Measurements from ENCODE around the gene VTCN1.
"Not testable (repeated sequence)": the region's sequence is repeated elsewhere in the genome, so short reads cannot be mapped to it uniquely, and the experiment has no call there.

The VTCN1 gene, protein sequence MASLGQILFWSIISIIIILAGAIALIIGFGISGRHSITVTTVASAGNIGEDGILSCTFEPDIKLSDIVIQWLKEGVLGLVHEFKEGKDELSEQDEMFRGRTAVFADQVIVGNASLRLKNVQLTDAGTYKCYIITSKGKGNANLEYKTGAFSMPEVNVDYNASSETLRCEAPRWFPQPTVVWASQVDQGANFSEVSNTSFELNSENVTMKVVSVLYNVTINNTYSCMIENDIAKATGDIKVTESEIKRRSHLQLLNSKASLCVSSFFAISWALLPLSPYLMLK

DNA sequence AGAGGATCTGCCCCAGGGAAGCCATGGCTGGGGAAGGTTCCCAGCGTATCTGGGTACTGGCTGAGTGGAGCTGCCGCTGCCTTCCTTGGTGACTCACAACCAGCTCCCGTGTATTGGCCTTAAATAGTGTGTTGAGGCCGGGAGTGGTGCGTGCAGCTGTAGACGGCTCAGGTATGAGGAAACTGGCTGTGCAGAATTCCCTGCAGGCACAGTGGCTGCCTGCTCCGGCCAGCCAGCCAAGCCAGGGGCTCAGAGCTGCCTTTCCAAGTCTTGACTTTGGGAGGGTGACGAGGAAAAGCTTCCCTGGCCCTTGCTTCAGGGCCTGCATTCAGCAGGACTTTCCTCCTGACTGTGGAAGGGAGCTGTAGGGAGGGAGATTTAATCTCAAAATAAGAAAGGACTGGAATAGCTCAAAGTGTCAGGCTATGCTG lies at the start of gene VTCN1:
TSS of gene VTCN1 (minus strand) at position 97 of the 431 bp plus-strand sequence. CDS start at position 25, 72 bp downstream.
- DNase-seq: no peak

DNA sequence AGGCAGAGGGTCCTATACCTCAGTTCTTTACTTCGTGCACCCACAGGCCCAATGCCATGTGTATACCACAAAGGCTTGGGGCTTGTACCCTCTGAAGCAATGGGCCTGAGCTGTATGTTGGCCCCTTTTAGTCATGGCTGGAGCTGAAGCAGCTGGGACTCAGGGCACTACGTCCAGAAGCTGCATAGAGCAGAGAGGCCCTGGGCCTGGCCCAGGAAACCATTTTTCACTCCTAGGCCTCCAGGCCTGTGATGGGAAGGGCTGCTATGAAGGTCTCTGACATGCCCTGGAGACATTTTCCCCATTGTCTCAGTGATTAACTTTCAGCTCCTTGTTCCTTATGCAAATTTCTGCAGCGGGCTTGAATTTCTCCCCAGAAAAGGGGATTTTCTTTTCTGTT lies 48.1 kb upstream of the VTCN1 start:
- DNase-seq: no peak

DNA sequence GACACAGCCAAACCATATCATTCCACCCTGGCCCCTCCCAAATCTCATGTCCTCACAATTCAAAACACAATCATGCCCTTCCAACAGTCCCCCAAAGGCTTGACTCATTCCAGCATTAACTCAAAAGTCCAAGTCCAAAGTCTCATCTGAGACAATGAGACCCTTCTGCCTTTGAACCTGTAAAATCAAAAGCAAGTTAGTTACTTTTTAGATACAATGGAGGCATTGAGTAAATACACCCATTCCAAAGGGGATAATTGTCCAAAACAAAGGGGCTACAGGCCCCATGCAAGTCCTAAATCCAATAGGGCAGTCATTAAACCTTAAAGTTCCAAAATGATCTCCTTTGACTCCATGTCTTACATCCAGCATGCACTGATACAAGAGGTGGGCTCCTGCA lies 47.3 kb upstream of the VTCN1 start:
- not testable (repeated sequence) for DNase-seq

DNA sequence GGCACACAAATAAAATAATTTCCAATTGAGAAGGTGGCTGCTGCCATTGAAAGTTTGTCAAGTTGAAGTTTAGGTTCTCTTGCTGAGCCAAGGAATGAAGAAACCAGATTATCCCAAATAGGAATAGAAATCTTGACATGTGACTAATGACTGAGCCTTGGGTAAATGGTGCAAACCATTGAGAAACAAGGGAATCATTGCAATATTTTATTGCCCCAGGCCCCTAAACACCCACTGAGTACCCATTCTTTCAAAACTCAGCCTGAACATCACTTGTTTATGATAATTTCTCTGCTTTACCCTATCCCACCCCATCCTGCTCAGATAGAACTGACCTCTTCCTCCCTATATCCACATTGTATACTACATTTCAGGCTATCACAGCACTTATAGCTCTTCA lies 46.6 kb upstream of the VTCN1 start:
- no peak for DNase-seq

DNA sequence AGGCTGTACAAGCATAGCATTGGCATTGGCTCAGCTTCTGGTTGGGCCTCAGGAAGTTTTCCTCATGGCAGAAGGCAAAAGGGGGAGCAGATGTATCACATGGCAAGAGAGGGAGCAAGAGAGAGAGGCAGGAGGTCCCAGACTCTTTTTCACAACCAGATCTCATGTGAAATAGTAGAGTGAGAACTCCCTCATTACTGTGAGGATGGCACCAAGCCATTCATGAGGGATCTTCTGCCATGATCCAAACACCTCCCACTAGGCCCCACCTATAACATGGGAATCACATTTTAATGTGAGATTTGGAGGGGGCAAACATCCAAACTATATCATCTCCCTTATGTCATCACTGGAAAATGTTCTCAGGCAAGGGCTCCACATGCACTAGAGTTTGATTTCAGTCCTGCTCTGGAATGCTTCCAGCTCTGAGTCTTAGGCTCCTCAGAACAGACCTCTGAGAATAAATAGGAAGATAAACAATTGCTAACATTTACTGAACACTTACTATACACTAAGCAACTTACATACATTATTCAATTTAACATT lies 39.4 kb upstream of the VTCN1 start:
- no peak for DNase-seq

DNA sequence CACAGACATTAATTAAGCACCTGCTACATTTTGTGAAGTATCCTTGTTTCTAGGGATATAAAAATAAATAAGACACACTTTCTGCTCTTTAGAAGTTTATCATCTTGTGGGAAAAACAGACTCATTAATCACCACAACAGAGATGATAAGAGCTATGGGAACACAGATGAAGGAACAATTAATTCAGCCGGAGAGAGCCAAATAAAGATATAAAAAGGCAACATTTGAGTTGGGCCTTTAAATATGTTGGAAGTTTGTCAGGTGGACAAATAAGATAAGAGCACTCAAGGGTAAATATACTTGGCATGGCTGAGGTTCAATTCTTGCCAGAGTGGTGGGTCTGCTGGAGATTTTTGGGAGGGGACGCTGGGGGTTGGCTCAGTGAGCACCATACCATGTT lies 34.2 kb upstream of the VTCN1 start:
- DNase-seq: no peak

DNA sequence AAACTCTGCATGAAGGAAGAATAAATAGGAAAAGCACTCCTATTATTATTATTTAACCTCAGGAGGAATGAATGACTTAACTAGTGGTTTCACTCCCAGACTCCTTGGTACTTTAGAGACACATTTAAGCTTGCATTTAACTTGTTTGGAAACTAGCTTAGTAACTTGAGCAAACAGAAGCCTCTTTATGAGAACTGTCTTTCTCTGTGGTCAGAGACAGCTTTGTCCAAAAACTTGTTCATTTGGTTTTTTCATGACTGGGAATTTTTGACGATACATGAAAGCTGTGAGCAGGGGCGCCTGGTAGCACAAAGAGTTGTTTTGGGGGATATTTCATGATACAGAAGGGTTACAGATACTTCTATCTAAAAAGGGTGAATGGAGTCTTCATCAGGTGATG lies 33.6 kb upstream of the VTCN1 start:
- no peak for DNase-seq

DNA sequence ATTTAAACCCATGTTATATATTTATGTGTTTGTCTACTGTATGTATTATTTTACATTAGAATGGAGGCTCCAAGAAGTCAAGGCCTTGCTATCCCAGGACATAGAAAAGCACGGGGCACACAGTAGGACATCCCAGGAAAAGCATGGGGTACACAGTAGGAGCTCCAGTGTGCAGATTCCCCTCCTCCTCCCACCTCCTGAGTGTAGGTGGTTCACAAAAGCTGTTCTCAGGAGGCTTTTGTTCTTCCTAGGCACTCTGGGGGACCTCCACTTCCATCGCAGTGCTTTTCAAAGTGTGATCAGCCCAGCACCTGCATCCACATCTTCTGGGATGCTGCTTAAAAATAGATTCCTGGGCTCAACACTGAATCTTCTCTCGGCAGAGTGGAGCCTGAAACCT lies 30.8 kb upstream of the VTCN1 start:
- no peak for DNase-seq

DNA sequence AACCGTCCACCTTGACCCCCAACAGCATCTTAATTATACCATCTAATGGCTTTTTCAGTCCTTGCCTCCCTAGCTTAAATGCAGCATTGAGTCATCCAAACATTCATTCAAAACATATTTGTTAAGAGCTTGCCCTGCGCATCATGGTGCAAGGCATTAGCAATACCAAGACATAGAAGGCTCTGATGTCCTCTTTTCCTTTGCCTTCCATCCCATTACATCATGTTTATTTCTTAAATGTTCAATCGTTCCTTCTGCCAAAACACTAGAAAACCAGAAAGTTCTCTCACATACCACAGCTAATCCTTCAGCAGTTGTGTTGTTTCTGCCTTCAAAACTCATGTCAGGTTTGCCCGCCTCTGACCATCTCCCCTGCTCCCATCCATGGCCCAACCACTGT lies 29.8 kb upstream of the VTCN1 start:
- no peak for DNase-seq

DNA sequence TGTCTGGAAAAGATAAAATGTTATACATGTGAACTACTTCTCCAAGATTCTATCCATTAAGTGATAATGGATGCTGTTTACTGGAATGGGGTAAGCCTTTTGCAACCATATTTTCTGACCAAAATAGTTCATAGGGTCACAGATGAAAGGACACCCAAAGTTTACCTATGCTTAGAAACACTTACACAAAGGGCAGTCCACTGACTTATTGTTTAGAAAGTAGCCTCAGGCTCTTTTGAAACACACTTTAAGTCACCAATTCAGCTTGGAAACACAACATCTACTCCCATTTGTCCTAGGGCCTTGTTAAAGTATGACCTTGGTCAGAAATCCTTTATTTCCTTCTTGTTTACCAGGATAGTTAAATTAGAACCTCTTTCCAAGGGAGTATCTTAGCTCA lies 28.7 kb upstream of the VTCN1 start:
- no peak for DNase-seq

DNA sequence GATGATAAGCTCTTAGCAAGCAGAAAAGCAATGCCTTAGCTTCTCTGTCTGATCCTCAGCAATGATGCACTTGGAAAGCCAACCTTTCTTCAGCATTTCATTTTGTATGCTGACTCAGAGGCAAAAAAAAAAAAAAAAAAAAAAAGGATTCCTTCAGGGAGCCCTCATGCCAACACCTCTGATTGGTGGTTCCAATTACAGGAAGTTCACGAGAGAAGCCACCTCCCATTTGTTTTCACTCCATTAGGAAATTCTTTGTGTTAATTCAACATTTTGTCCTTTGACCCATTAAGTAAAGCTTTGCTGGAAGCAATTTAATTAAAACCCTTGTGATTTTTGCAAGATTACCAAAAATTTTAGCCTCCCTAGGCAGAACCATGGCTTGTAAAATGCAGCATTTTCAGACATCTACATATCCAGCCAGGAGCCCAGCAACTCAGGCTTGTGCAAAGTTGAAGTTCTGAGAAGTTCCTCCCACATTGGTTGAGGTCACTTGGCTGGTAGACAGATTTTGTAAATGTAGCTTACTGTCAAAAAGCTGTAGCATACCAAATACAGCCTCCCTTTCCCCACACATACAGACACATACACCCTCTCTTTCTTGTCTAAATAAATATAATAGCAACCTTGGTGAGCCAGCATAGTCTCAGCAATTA lies 27.1 kb upstream of the VTCN1 start:
- no peak for DNase-seq

DNA sequence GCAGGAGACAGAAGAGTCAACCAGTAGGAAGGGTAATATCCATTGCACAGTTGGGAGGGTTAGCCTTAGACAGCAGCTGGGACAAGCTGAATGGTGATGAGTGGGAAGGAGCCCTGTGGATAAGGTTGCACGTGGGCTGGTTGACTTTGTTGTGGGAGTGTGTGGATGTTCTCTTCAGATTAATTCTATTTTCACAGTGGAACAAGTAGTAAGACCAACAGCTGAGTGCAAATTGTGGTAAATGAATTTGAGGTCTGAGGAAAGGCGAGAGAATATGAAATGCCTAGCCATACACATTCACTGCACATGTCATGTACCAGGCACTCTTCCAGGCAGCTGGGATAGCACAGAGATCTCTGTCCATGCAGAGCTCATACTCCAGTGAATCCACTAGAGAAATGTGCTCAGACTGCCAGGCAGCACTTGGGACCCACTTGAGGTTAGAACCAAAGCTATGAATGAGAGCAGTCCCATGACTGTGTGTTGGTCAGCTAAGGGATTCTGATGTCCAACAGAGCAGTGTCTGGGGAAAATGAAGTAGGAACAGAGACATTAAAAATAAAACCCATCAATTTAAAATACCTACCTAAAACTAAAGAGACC lies 25.2 kb upstream of the VTCN1 start:
- DNase-seq: no peak

DNA sequence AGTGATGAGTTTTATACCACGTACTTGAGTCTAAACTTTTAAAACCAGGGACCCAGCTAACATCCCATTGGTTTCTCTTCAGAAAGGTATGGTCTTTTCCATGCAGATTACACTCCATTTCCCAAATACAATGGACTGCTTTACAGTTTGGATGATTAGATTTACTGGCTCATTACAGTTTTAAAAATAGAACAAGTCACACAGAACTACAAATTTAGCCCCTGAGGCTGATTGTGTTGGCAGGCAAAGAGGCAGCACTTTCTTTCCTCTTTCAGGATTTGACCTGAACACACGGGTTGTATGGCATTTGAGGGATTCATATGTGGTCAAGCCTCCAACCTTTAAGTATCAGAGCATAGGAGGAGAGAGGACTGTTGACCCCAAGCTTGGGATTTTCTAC lies 21.8 kb upstream of the VTCN1 start:
- DNase-seq: no peak

DNA sequence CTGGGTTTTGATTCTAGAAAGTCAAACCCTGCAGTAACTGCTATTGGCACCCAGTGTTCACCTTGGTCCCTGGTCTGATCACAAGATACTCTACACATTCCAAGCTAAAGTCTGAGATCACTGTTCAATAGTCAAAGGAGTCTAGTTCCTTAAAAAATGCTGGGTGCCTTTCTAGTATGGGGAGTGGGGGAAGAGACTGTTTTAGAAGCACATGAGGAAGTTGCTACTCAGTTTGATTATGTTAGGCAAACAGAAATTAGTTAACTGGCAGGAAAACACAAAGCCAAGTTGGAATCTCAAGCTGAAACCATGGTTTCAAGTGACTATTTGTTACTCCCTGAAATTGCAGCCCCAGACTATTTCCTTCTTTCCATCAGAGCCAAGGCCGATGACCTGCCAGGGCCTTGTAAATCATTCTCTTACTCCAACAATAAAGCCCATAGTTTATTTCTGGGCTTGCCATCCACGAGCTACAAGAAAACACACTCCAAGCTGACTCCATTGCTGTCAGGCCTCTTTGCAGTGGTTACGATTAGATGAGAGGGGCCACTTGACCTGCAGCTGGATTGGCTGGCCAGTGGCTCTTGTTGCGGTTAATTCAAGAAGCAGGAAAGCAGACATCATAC lies 21.1 kb upstream of the VTCN1 start:
- no peak for DNase-seq

DNA sequence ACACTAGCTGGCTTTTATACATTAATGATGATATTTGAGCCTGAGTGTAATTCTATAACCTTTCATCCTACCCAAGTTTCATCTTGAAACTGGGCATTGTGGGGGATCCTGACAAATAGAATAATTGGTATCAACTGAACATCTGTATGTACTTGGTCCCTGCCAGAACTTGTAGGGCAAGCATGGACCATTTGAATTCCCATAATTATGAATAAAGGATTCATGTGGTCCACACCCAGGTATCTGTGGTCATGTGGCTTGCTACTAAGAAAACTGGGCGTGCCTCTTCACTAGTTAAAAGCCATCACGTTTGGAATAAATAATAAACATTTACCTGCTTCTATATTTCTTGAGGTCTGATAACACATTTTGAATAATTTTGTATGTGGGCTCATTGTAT lies 20.6 kb upstream of the VTCN1 start:
- no peak for DNase-seq

DNA sequence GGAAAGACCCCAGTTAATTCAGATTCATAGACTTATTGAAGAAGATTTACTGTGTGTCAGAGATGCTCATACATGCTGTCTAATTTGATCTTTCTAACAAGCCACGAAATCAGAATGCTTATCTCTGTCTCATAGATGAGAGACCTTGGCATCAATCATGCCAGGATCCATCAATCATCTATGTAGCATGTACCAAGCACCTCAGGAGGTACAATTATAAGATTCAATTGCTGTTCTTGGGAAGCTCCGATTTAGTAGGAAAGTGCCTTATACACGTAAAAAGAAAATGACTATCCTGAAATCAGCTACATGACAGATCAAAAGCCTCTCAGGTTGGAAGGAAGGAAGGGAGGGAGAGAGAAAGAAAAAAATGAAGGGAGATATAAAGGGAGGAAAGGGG lies 18.5 kb upstream of the VTCN1 start:
- DNase-seq: no peak

DNA sequence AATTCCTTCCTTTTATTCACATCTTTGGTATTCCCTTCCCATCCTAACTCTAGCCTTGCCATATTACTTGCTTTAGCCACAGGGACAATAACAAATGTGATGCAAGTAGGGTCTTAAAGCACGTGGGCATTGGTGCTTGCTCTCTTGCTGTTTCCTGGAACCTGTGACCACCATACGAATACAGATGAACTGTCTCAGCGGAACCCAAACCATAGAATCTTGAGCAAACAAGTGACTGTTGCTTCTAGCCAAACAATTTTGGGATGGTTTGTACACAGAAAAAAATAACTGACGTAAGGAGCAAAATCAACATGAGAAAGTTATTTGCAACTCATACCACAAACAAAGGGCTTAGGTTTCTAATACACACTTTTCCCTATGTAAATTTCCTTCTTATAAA lies 15.2 kb upstream of the VTCN1 start:
- no peak for DNase-seq

DNA sequence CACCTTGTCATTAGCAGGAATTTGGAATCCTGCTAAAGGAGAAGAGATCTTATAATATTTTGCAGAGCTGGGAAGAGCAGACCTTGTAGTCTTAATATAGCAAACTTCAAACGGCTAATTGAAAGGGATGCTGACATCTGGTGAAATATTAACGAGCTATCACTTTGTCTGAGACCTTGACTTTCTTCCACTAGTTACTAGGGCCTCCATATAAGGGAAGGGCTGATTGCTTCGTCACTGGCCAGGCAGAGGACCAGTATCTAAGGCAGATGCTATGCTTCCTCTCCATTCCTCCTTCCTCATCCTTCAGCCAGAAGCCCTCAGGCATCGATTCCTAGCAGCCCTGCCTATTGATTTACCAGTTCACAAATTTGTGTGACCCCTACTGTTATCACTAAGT lies 6.0 kb upstream of the VTCN1 start:
- no peak for DNase-seq

DNA sequence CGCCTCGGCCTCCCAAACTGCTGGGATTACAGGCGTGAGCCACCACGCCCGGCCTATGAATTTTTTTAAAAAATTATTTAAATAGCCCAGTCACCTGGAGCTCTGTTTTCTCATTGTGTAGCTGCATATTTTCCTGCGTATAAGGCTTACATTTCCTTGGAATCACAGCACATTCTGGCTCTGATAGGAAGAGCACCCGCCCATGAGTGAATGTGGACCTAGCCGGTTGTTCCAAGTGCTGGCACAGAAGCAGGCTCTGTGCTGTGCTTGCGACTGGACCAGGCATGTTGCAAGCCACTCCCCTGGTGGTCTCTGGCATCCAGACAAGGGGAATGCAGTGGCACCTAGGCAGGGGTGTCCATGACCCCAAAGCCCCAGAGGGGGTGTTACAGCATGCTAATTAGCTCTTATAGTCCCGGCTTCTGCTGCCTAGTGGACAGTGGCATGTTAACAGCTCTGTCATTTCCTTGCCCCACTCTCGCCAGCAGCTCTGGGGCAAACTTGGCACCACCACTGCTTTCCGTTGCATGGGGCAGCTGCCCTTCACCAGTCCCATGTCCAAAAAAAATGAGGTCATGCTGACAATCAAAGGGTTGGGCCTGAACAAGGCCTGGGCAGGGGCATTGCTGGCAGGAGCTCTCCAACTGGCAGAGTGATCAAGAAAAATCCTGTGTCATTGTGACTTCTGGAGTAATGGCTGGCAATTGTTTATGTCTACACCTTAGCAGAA lies 5.2 kb upstream of the VTCN1 start:
- no peak for DNase-seq

DNA sequence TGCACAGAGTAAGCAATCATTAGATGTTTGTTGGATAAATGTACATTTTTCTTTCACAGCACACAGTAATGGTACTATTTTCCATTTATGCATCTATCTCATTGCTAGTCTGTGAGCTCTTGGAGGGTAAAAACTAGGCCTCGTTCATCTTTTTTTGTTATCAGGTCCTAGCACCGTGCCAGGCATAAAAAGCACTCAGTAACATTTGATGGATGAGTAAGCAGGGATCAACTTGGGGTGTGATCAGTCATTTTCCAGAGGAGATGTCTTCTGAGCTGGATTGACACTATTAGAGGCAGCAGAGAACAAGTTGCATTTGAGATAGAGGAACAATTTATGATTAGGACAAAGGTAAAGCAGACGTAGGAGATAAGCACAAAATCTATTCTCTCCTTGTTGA lies 4.3 kb upstream of the VTCN1 start:
- DNase-seq: no peak

DNA sequence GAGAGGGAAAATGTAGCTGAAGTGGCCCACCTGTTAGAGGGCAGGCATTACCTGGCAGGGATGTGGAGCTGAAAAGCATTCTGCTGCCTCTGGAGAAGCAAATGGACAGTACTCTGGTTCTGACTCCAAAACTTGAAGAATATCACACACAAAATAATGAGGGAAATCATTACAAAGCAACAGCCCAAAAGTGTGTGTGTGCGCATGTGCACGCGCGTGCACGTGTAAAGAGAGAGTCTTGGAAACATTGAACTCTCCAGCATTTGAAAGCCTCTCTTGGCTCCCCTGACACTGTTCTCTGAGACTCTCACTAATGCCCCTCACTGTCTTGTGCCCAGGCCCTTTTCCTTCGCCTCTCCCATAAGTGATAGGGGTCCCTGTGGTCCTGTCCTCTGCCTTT lies 2.3 kb upstream of the VTCN1 start:
- no peak for DNase-seq

DNA sequence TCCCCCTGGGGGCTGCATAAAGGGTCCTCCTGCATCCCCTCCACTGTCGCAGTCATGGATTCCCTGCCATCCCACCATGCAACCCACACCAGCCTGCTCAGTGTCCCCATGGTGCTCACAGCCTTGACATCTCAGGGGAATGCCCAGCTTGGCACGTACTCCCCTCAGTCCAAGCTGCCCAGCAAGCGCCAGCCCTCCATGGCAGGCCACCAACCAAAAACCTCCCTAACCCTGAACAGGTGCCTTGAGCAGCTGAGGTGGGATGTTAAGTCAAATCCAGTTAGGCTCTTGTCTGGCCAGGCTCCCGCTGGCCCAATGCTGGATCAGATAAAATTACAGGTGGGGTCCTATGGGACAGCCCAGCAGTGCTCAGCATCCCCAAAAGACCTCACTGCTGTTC lies 341 bp downstream of the VTCN1 start:
- no peak for DNase-seq

DNA sequence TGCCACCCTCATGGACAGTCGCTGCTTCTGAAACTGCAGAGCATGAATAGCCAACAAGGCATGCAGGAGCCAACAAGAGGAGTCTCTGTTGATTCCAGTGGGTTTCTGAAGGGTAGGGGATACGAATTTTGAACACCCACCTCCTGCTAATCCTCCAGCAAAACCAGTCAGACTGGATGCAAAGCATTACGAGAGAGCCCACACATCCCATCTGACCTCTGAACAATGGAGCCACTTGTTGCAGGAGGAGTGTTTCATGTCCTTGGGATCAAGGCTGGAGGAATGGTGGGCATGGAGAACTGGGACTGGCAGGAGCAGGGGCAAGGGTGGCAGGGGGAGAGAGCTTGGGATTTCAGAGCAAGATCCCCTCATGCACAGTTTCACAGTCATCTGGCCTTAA lies 1.6 kb downstream of the VTCN1 start:
- no peak for DNase-seq
